Keratinocyte (primary cell): Measurements from ENCODE around the gene C19orf12. TPM values are rescaled to one million over a fixed set of nuclear protein-coding genes. Genes with fewer than 3 reads are reported as not detected.

Experiments used
- DNase-seq: peaks from one replicate; pipeline ENCODE4 v3.0.0-alpha.2; 2011; ENCODE audit warnings: low read depth, missing footprints, low spot score
- FAIRE-seq: peaks from 2 replicates; lab custom pipeline; 2011; peaks lifted over from hg19 to GRCh38; lab: Jason Lieb, UNC
- H2AFZ ChIP-seq: 2 replicates; pipeline ENCODE4 v1.6.0; 2012; ENCODE audit warnings: low read length, control low read depth, inconsistent platforms; ENCODE audit not compliant: control insufficient read depth
- H3K27ac ChIP-seq: 2 replicates; pipeline ENCODE4 v1.5.1; 2011; ENCODE audit warnings: low read length; ENCODE audit not compliant: control insufficient read depth, insufficient read depth
- H3K27me3 ChIP-seq: 3 replicates; pipeline ENCODE4 v1.6.0; 2011; ENCODE audit warnings: low read length; ENCODE audit not compliant: control insufficient read depth, insufficient read depth; ENCODE audit errors: extremely low read depth
- H3K36me3 ChIP-seq, 2 experiments: 2 replicates in 1 of 2; 3 replicates in 1 of 2; pipeline ENCODE4 v1.5.1; 2011; ENCODE audit warnings: low read length in 2 of 2, mild to moderate bottlenecking in 1 of 2; ENCODE audit not compliant: control insufficient read depth in 2 of 2, insufficient read depth in 2 of 2; ENCODE audit errors: extremely low read depth in 1 of 2
- H3K4me1 ChIP-seq: 3 replicates; pipeline ENCODE4 v1.5.1; 2011; ENCODE audit warnings: low read length; ENCODE audit not compliant: control insufficient read depth, insufficient read depth; ENCODE audit errors: extremely low read depth
- H3K4me2 ChIP-seq: 3 replicates; pipeline ENCODE4 v1.6.0; 2011; ENCODE audit warnings: low read depth, low read length; ENCODE audit not compliant: control insufficient read depth, insufficient read depth; ENCODE audit errors: extremely low read depth
- H3K4me3 ChIP-seq, 3 experiments: fragments of 200-600 bp in 1 of 3; sonication (generic) in 1 of 3; 2 replicates in 2 of 3; 3 replicates in 1 of 3; pipeline ENCODE4 v1.5.1; 2011 to 2016; ENCODE audit warnings: low read length in 3 of 3, mild to moderate bottlenecking in 3 of 3, control low read depth in 2 of 3, inconsistent platforms in 1 of 3, low read depth in 1 of 3, mixed read lengths in 1 of 3, mixed run types in 1 of 3, moderate library complexity in 1 of 3; ENCODE audit not compliant: control insufficient read depth in 2 of 3, insufficient read depth in 2 of 3; ENCODE audit errors: extremely low read depth in 1 of 3
- H3K79me2 ChIP-seq: 2 replicates; pipeline ENCODE4 v1.6.0; 2012; ENCODE audit warnings: low read length; ENCODE audit not compliant: control insufficient read depth, insufficient read depth
- H3K9ac ChIP-seq: 3 replicates; pipeline ENCODE4 v1.6.0; 2011; ENCODE audit warnings: low read length; ENCODE audit not compliant: control insufficient read depth, insufficient read depth; ENCODE audit errors: extremely low read depth
- H3K9me1 ChIP-seq: 3 replicates; pipeline ENCODE4 v1.6.0; 2011; ENCODE audit warnings: low read length; ENCODE audit not compliant: control insufficient read depth, insufficient read depth; ENCODE audit errors: extremely low read depth
- H3K9me3 ChIP-seq: 2 replicates; pipeline ENCODE4 v1.5.1; 2012; ENCODE audit warnings: low read depth, low read length; ENCODE audit not compliant: control insufficient read depth
- H4K20me1 ChIP-seq: 3 replicates; pipeline ENCODE4 v1.6.0; 2011; ENCODE audit warnings: low read length; ENCODE audit not compliant: control insufficient read depth, insufficient read depth; ENCODE audit errors: extremely low read depth
- CTCF ChIP-seq, 3 experiments: IDR thresholded peaks in 1 of 3; conservative IDR thresholded peaks in 1 of 3; optimal IDR thresholded peaks in 1 of 3; 2 replicates in 2 of 3; 3 replicates in 1 of 3; pipeline versions ENCODE3 to v1.5.1; 2011; ENCODE audit warnings: low read length in 3 of 3, mild to moderate bottlenecking in 3 of 3, moderate library complexity in 2 of 3, control low read depth in 1 of 3, inconsistent platforms in 1 of 3; ENCODE audit not compliant: insufficient read depth in 2 of 3; ENCODE audit errors: extremely low read depth in 1 of 3
- EZH2 ChIP-seq: IDR thresholded peaks from one replicate; pipeline ENCODE4 v1.6.1; 2012; ENCODE audit warnings: inconsistent platforms, mild to moderate bottlenecking, low read length, moderate library complexity
- dilution Hi-C: fragments of 300-500 bp; cut with MboI; formaldehyde crosslinking; loops from one replicate; pipeline ENCODE4 v1.7.0; 2020; ENCODE audit warnings: low sequenced_read_pairs; ENCODE audit not compliant: extremely low pct_ligation_motif_present
- polyA plus RNA-seq, 5 experiments: library from polyadenylated mRNA; depleted of rRNA in 3 of 5; stranded (reverse) in 3 of 5; stranded (forward) in 1 of 5; unstranded in 1 of 5; fragments of >200 nt; gene quantifications; 1 replicate in 1 of 5; 2 replicates in 3 of 5; 3 replicates in 1 of 5; pipeline versions ENCODE4 v1.2.1 to v1.2.3, GENCODE V29; 2011 to 2012; ENCODE audit warnings: missing spikeins in 2 of 5, low read depth in 1 of 5, low replicate concordance in 1 of 5

The C19orf12 gene
- polyA plus RNA-seq, 1 donor (not counting 4 experiments of a cell fraction or from before 2014, with no cell fraction given), result 12.3 TPM

GRCh38 chr19:29763196-29763595, 48.1 kb upstream of the C19orf12 start:
- no peaks in the 10 kb centered on the region for H4K20me1 ChIP-seq
- no peak overlapping the region for H3K27ac ChIP-seq
- no peaks in the 10 kb centered on the region for H3K79me2 ChIP-seq
- FAIRE-seq (no peak), DNase-seq (no peak)
- H3K4me1 ChIP-seq, result no peaks in the 10 kb centered on the region
- no peaks in the 10 kb centered on the region for H3K27me3 ChIP-seq
- H3K9ac ChIP-seq, result no peak overlapping the region
- H3K9me1 ChIP-seq, result no peaks in the 10 kb centered on the region
- no peak overlapping the region for H3K4me2 ChIP-seq
- TF ChIP-seq EZH2, result no peak
- TF ChIP-seq CTCF (optimal IDR thresholded peaks at IDR 0.05 in 1 of 3, IDR thresholded peaks at IDR 0.05 in 1 of 3, conservative IDR thresholded peaks at IDR 0.05 in 1 of 3; ENCODE audit: extremely low read depth in 1 of 3, insufficient read depth in 2 of 3, low read length in 3 of 3), result no peak
- dilution Hi-C loops, result no loop called here
- no peak overlapping the region for H3K4me3 ChIP-seq
- no peak overlapping the region for H2AFZ ChIP-seq
- H3K9me3 ChIP-seq, result no peaks in the 10 kb centered on the region
- H3K36me3 ChIP-seq, result no peaks in the 10 kb centered on the region

- no peaks in the 10 kb centered on the region for H4K20me1 ChIP-seq
- H2AFZ ChIP-seq, result no peak overlapping the region
- no peak overlapping the region for H3K4me3 ChIP-seq
- no peaks in the 10 kb centered on the region for H3K4me1 ChIP-seq
- H3K27me3 ChIP-seq, result no peaks in the 10 kb centered on the region
- H3K9me1 ChIP-seq, result no peaks in the 10 kb centered on the region
- H3K4me2 ChIP-seq, result no peak overlapping the region
- dilution Hi-C loops, result no loop called here
- no peaks in the 10 kb centered on the region for H3K9me3 ChIP-seq
- TF ChIP-seq CTCF (optimal IDR thresholded peaks at IDR 0.05 in 1 of 3, IDR thresholded peaks at IDR 0.05 in 1 of 3, conservative IDR thresholded peaks at IDR 0.05 in 1 of 3; ENCODE audit: extremely low read depth in 1 of 3, insufficient read depth in 2 of 3, low read length in 3 of 3) (no peak), EZH2 (no peak)
- H3K36me3 ChIP-seq, result no peaks in the 10 kb centered on the region
- no peaks in the 10 kb centered on the region for H3K79me2 ChIP-seq
- DNase-seq, result no peak
- no peak for FAIRE-seq
- no peak overlapping the region for H3K9ac ChIP-seq
- no peak overlapping the region for H3K27ac ChIP-seq
Measured at GRCh38 chr19:29761575-29762232, 46.6 kb upstream of the C19orf12 start.
